GM12878 (cell line): ENCODE results near the gene CALCR. TPM values are rescaled to one million over a fixed set of nuclear protein-coding genes. Genes with fewer than 3 reads are reported as not detected.

Source experiments
- ATAC-seq: fragments of 200-7000 bp; cut with Tn5 transposase; 3 replicates; pipeline ENCODE4 v1.9.1; 2020; ENCODE audit warnings: mild to moderate bottlenecking, moderate library complexity
- BruUV-seq: library from RNA; stranded (reverse); fragments of 400-500 nt; replicated peaks from 2 replicates; lab custom pipeline; 2021; lab: Mats Ljungman, UMichigan
- CTCF ChIA-PET: fragments of 300-600 bp; sonication (Branson Sonifier 250); formaldehyde crosslinking; extraction: SDS; loops from one replicate; lab custom pipeline; 2021; ENCODE audit warnings: inconsistent platforms; lab: Yijun Ruan, JAX
- POLR2A ChIA-PET: fragments of 350-600 bp; formaldehyde crosslinking; extraction: SDS; loops from one replicate; lab custom pipeline; 2021; ENCODE audit warnings: inconsistent platforms; lab: Charles Lee
- RAD21 ChIA-PET: fragments of 300-600 bp; sonication (Branson Sonifier 250); formaldehyde crosslinking; loops from one replicate; lab custom pipeline; 2023; ENCODE audit warnings: antibody characterized with exemption; ENCODE audit not compliant: unreplicated experiment; lab: Charles Lee
- SMC1A ChIA-PET: fragments of 300-600 bp; sonication (Branson Sonifier 250); formaldehyde crosslinking; loops from one replicate; lab custom pipeline; 2023; ENCODE audit not compliant: unreplicated experiment, uncharacterized antibody; lab: Charles Lee
- DNase-seq: peaks from one replicate; pipeline ENCODE4 v3.0.0-alpha.2; 2011; ENCODE audit warnings: low read depth, low spot score
- FAIRE-seq: peaks from 3 replicates; lab custom pipeline; 2011; peaks lifted over from hg19 to GRCh38; lab: Jason Lieb, UNC
- H2AFZ ChIP-seq: 2 replicates; pipeline ENCODE4 v1.6.0; 2011; ENCODE audit warnings: low read depth, low read length, control low read depth; ENCODE audit not compliant: control insufficient read depth
- H3K27ac ChIP-seq: 2 replicates; pipeline ENCODE4 v1.5.1; 2011; ENCODE audit warnings: control low read depth; ENCODE audit not compliant: control insufficient read depth, insufficient read depth
- H3K27me3 ChIP-seq, 2 experiments: replicated peaks in 1 of 2; 2 replicates each; pipeline versions ENCODE4 v1.6.0 to v1.6.1; 2011; ENCODE audit warnings: low read length in 1 of 2; ENCODE audit not compliant: control insufficient read depth in 2 of 2, insufficient read depth in 2 of 2
- H3K36me3 ChIP-seq, 2 experiments: 2 replicates each; pipeline ENCODE4 v1.5.1; 2011; ENCODE audit warnings: low read length in 1 of 2; ENCODE audit not compliant: control insufficient read depth in 2 of 2, insufficient read depth in 2 of 2
- H3K4me1 ChIP-seq: 2 replicates; pipeline ENCODE4 v1.6.1; 2011; ENCODE audit warnings: mild to moderate bottlenecking, low read length, moderate library complexity, mixed read lengths; ENCODE audit not compliant: control insufficient read depth, insufficient read depth
- H3K4me2 ChIP-seq: 2 replicates; pipeline ENCODE4 v1.6.0; 2011; ENCODE audit warnings: control low read depth; ENCODE audit not compliant: control insufficient read depth, insufficient read depth
- H3K4me3 ChIP-seq: fragments of 200-600 bp; sonication (generic); 2 replicates; pipeline ENCODE4 v1.5.1; 2016
- H3K79me2 ChIP-seq: 2 replicates; pipeline ENCODE4 v1.6.0; 2011; ENCODE audit warnings: low read length; ENCODE audit not compliant: control insufficient read depth, insufficient read depth
- H3K9ac ChIP-seq: 2 replicates; pipeline ENCODE4 v1.8.0; 2011; ENCODE audit warnings: low read length, control low read depth, mixed read lengths; ENCODE audit not compliant: control insufficient read depth, insufficient read depth
- H3K9me3 ChIP-seq: replicated peaks from 3 replicates; pipeline ENCODE4 v1.5.1; 2011; ENCODE audit warnings: mild to moderate bottlenecking, low read length; ENCODE audit not compliant: control insufficient read depth, insufficient read depth
- H4K20me1 ChIP-seq: 2 replicates; pipeline ENCODE4 v1.6.0; 2011; ENCODE audit not compliant: control insufficient read depth, insufficient read depth
- EGR1 ChIP-seq, 2 experiments: IDR thresholded peaks; 1 replicate in 1 of 2; 2 replicates in 1 of 2; pipeline ENCODE4 v1.6.1; 2011 to 2012; ENCODE audit warnings: low read depth in 2 of 2, low read length in 2 of 2, borderline replicate concordance in 1 of 2, mild to moderate bottlenecking in 1 of 2, moderate library complexity in 1 of 2
- JUNB ChIP-seq: IDR thresholded peaks from 2 replicates; pipeline ENCODE4 v1.6.1; 2016; ENCODE audit warnings: antibody characterized with exemption, mild to moderate bottlenecking
- PAX8 ChIP-seq: fragments of 450-650 bp; IDR thresholded peaks from 2 replicates; pipeline ENCODE4 v1.6.1; 2017; ENCODE audit warnings: mild to moderate bottlenecking, moderate library complexity
- POLR2AphosphoS5 ChIP-seq: IDR thresholded peaks from 2 replicates; pipeline ENCODE4 v1.6.1; 2011; ENCODE audit warnings: mild to moderate bottlenecking, low read length, inconsistent platforms
- RFX5 ChIP-seq: IDR thresholded peaks from 2 replicates; pipeline ENCODE4 v1.6.1; 2011; ENCODE audit warnings: low read depth, low read length, improper control_type of control experiment
- SIX5 ChIP-seq: IDR thresholded peaks from 2 replicates; pipeline ENCODE4 v1.6.1; 2011; ENCODE audit warnings: mild to moderate bottlenecking, low read depth, low read length, moderate library complexity; ENCODE audit not compliant: severe bottlenecking
- SPI1 ChIP-seq: IDR thresholded peaks from 2 replicates; pipeline ENCODE4 v1.6.1; 2011; ENCODE audit warnings: low read depth, mild to moderate bottlenecking, low read length, moderate library complexity, borderline replicate concordance; ENCODE audit not compliant: insufficient read depth
- SRF ChIP-seq, 2 experiments: IDR thresholded peaks; 2 replicates each; pipeline ENCODE4 v1.6.1; 2011; ENCODE audit warnings: low read depth in 2 of 2, low read length in 2 of 2, mild to moderate bottlenecking in 1 of 2, moderate library complexity in 1 of 2
- WGBS: methylation state at CpG from one replicate; pipeline ENCODE4 v1.1.6; 2016; ENCODE audit warnings: low lambda C conversion rate; ENCODE audit not compliant: insufficient replicate concordance, insufficient coverage; ENCODE audit errors: missing lambda C conversion rate; 5-methylcytosine and 5-hydroxymethylcytosine counted together
- in situ Hi-C: fragments of 300-500 bp; cut with MboI; formaldehyde crosslinking; loops from 9 replicates; pipeline ENCODE4 v1.14.3; 2018; ENCODE audit warnings: mixed read lengths
- intact Hi-C: fragments of 100-400 bp; cut with micrococcal nuclease; formaldehyde crosslinking; loops from one replicate; pipeline ENCODE4 v1.14.2; 2022; ENCODE audit not compliant: unreplicated experiment
- polyA plus RNA-seq, 11 experiments: library from polyadenylated mRNA; depleted of rRNA in 4 of 11; unstranded in 6 of 11; stranded (reverse) in 5 of 11; fragments of >200 nt; fragmentation: Nextera tagmentation in 4 of 11; fragmentation: Illumina TruSeq in 1 of 11; extraction: Ambion mirVana in 4 of 11; extraction: Trizol in 1 of 11; gene quantifications; 1 replicate in 1 of 11; 2 replicates in 10 of 11; pipeline versions ENCODE4 v1.2.1 to v1.2.3, GENCODE V29; 2011 to 2016; ENCODE audit warnings: inconsistent platforms in 2 of 11, missing spikeins in 2 of 11, low read depth in 1 of 11
- total RNA-seq, 4 experiments: library from RNA; depleted of rRNA in 3 of 4; stranded (reverse); fragments of >200 nt in 3 of 4; fragmentation: Illumina TruSeq in 1 of 4; extraction: Trizol in 1 of 4; gene quantifications; 2 replicates each; pipeline versions ENCODE4 v1.2.1 to v1.2.3, GENCODE V29; 2013 to 2021
- TF ChIP-seq, protein P1 (sequence below): fragments of 450-650 bp; formaldehyde crosslinking; IDR thresholded peaks from 2 replicates; pipeline ENCODE4 v1.4.0; 2022; ENCODE audit warnings: mild to moderate bottlenecking, moderate library complexity
- TF ChIP-seq, protein P2 (sequence below): fragments of 450-650 bp; formaldehyde crosslinking; IDR thresholded peaks from 2 replicates; pipeline ENCODE4 v1.4.0; 2020; ENCODE audit warnings: mild to moderate bottlenecking, moderate library complexity

The CALCR gene
- total and polyA plus RNA-seq, 10 of the 15 experiments (the other 5 are each of a cell fraction or from before 2014, with no cell fraction given), result not detected

DNA sequence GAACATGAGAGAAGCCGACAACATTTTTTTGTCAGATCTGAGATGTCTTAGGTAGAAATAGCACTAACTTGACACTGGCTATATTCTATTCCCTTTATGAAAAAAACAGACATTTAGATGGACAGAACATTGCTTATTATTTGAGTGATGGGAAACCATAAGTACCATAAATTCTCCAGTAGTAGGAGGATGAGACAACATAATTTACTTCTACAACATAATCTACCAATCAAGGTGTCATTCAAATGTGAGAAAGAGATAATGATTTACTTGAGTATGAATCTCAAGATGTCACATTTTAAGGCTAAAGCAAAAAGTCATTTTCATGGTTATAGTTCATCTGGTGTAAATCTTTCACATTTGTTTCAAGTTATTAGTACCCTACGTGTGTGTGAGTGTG, 110.8 kb downstream of the CALCR start:
- in situ Hi-C loops, result no loop called here
- H3K4me2 ChIP-seq, result no peak overlapping the region
- SMC1A ChIA-PET, result no interaction called here
- H3K4me1 ChIP-seq, result no peaks in the 10 kb centered on the region
- H3K79me2 ChIP-seq, result no peaks in the 10 kb centered on the region
- no peaks in the 10 kb centered on the region for H3K27me3 ChIP-seq
- DNase-seq (no peak), FAIRE-seq (no peak), ATAC-seq (no peak)
- RAD21 ChIA-PET, result no interaction called here
- intact Hi-C loops, result no loop called here
- H3K9me3 ChIP-seq, result no peaks in the 10 kb centered on the region
- POLR2A ChIA-PET, result no interaction called here
- WGBS, result 57% methylated on average over 2 of the region's 2 CpGs
- H2AFZ ChIP-seq, result no peak overlapping the region
- CTCF ChIA-PET, result no interaction called here
- no peak overlapping the region for H3K4me3 ChIP-seq
- TF ChIP-seq POLR2AphosphoS5, result no peak
- no peak for TF ChIP-seq EGR1 (IDR thresholded peaks at IDR 0.05; ENCODE audit: borderline replicate concordance in 1 of 2, low read depth in 2 of 2, low read length in 2 of 2)
- TF ChIP-seq PAX8, result no peak
- TF ChIP-seq, protein P1, sequence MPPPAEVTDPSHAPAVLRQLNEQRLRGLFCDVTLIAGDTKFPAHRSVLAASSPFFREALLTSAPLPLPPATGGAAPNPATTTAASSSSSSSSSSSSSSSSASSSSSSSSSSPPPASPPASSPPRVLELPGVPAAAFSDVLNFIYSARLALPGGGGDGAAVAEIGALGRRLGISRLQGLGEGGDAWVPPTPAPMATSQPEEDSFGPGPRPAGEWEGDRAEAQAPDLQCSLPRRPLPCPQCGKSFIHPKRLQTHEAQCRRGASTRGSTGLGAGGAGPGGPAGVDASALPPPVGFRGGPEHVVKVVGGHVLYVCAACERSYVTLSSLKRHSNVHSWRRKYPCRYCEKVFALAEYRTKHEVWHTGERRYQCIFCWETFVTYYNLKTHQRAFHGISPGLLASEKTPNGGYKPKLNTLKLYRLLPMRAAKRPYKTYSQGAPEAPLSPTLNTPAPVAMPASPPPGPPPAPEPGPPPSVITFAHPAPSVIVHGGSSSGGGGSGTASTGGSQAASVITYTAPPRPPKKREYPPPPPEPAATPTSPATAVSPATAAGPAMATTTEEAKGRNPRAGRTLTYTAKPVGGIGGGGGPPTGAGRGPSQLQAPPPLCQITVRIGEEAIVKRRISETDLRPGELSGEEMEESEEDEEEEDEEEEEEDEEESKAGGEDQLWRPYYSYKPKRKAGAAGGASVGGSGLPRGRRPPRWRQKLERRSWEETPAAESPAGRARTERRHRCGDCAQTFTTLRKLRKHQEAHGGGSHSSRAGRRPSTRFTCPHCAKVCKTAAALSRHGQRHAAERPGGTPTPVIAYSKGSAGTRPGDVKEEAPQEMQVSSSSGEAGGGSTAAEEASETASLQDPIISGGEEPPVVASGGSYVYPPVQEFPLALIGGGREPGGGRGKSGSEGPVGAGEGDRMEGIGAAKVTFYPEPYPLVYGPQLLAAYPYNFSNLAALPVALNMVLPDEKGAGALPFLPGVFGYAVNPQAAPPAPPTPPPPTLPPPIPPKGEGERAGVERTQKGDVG (CRISPR knock-in tag), result no peak
- TF ChIP-seq SPI1, result no peak
- TF ChIP-seq SIX5, result no peak
- TF ChIP-seq RFX5, result no peak
- TF ChIP-seq, protein P2, sequence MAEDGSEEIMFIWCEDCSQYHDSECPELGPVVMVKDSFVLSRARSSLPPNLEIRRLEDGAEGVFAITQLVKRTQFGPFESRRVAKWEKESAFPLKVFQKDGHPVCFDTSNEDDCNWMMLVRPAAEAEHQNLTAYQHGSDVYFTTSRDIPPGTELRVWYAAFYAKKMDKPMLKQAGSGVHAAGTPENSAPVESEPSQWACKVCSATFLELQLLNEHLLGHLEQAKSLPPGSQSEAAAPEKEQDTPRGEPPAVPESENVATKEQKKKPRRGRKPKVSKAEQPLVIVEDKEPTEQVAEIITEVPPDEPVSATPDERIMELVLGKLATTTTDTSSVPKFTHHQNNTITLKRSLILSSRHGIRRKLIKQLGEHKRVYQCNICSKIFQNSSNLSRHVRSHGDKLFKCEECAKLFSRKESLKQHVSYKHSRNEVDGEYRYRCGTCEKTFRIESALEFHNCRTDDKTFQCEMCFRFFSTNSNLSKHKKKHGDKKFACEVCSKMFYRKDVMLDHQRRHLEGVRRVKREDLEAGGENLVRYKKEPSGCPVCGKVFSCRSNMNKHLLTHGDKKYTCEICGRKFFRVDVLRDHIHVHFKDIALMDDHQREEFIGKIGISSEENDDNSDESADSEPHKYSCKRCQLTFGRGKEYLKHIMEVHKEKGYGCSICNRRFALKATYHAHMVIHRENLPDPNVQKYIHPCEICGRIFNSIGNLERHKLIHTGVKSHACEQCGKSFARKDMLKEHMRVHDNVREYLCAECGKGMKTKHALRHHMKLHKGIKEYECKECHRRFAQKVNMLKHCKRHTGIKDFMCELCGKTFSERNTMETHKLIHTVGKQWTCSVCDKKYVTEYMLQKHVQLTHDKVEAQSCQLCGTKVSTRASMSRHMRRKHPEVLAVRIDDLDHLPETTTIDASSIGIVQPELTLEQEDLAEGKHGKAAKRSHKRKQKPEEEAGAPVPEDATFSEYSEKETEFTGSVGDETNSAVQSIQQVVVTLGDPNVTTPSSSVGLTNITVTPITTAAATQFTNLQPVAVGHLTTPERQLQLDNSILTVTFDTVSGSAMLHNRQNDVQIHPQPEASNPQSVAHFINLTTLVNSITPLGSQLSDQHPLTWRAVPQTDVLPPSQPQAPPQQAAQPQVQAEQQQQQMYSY (CRISPR knock-in tag), result no peak
- no peak for TF ChIP-seq JUNB
- no peak for TF ChIP-seq SRF (IDR thresholded peaks at IDR 0.05; ENCODE audit: low read depth in 2 of 2, low read length in 2 of 2)
- H4K20me1 ChIP-seq, result no peaks in the 10 kb centered on the region
- no TSS peak for BruUV-seq
- no peak overlapping the region for H3K9ac ChIP-seq
- H3K36me3 ChIP-seq, result no peaks in the 10 kb centered on the region
- no peak overlapping the region for H3K27ac ChIP-seq
